Keratinocyte (primary cell): ENCODE measurements around the gene ULK3.

ENCODE experiments used
- CTCF ChIP-seq, 3 experiments: IDR thresholded peaks in 1 of 3; conservative IDR thresholded peaks in 1 of 3; optimal IDR thresholded peaks in 1 of 3; 2 replicates in 2 of 3; 3 replicates in 1 of 3; pipeline versions ENCODE3 to v1.5.1; 2011; ENCODE audit warnings: low read length in 3 of 3, mild to moderate bottlenecking in 3 of 3, moderate library complexity in 2 of 3, control low read depth in 1 of 3, inconsistent platforms in 1 of 3; ENCODE audit not compliant: insufficient read depth in 2 of 3; ENCODE audit errors: extremely low read depth in 1 of 3
- EZH2 ChIP-seq: IDR thresholded peaks from one replicate; pipeline ENCODE4 v1.6.1; 2012; ENCODE audit warnings: inconsistent platforms, mild to moderate bottlenecking, low read length, moderate library complexity

GRCh38 chr15:74802862-74803447 is 40.0 kb downstream of the ULK3 start:
- TF ChIP-seq CTCF (optimal IDR thresholded peaks at IDR 0.05 in 1 of 3, IDR thresholded peaks at IDR 0.05 in 1 of 3, conservative IDR thresholded peaks at IDR 0.05 in 1 of 3; ENCODE audit: extremely low read depth in 1 of 3, insufficient read depth in 2 of 3, low read length in 3 of 3) (no peak), EZH2 (no peak)
